ENCODE data around the gene SRPX.

SRPX gene

GRCh38 chrX:38129366-38129765 lies 91.3 kb downstream of the SRPX start:
- no peak for DNase-seq

GRCh38 chrX:38127961-38128360 lies 92.7 kb downstream of the SRPX start:
- no peak for DNase-seq

- DNase-seq, result no peak
These were observed 94.5 kb downstream of the SRPX start for GRCh38 chrX:38126179-38126578.

GRCh38 chrX:38124000-38124399 lies 96.7 kb downstream of the SRPX start:
- DNase-seq, result no peak

GRCh38 chrX:38117485-38117884 lies 103.2 kb downstream of the SRPX start:
- DNase-seq, result no peak

GRCh38 chrX:38116706-38117105 lies 104.0 kb downstream of the SRPX start:
- no peak for DNase-seq

- no peak for DNase-seq
These were observed 108.1 kb downstream of the SRPX start for GRCh38 chrX:38112566-38112965.

- DNase-seq, result no peak
These were observed 109.5 kb downstream of the SRPX start for GRCh38 chrX:38111196-38111595.

- no peak for DNase-seq
These were observed 110.4 kb downstream of the SRPX start for GRCh38 chrX:38110231-38110630.

- no peak for DNase-seq
These were observed 111.4 kb downstream of the SRPX start for GRCh38 chrX:38109042-38109898.

GRCh38 chrX:38108364-38108763 lies 112.3 kb downstream of the SRPX start:
- no peak for DNase-seq

- no peak for DNase-seq
These were observed 113.5 kb downstream of the SRPX start for GRCh38 chrX:38106991-38107655.

- no peak for DNase-seq
These were observed 115.4 kb downstream of the SRPX start for GRCh38 chrX:38105216-38105725.

- DNase-seq, result peak; percentile 11
These were observed 116.5 kb downstream of the SRPX start for GRCh38 chrX:38103857-38104812.

- no peak for DNase-seq
These were observed 117.8 kb downstream of the SRPX start for GRCh38 chrX:38102875-38103274.

- DNase-seq, result no peak
These were observed 118.4 kb downstream of the SRPX start for GRCh38 chrX:38102240-38102639.

- DNase-seq, result no peak
These were observed 121.0 kb downstream of the SRPX start for GRCh38 chrX:38099688-38100087.
